Testis (tissue), 2 donors: ENCODE measurements around the gene STX1A.

Source experiments
- CTCF ChIP-seq, 3 experiments: fragments of 450-650 bp in 2 of 3; fragments of 200-600 bp in 1 of 3; sonication (generic) in 1 of 3; IDR thresholded peaks; one replicate each; pipeline ENCODE4 v1.5.1; 2016 to 2019; ENCODE audit warnings: antibody characterized with exemption in 3 of 3, mild to moderate bottlenecking in 2 of 3, moderate library complexity in 1 of 3
- POLR2A ChIP-seq: fragments of 450-650 bp; IDR thresholded peaks from one replicate; pipeline ENCODE4 v1.6.1; 2017; ENCODE audit warnings: antibody characterized with exemption, mild to moderate bottlenecking, moderate library complexity

- TF ChIP-seq CTCF (IDR thresholded peaks at IDR 0.05) (no peak), POLR2A (no peak)
Observed at GRCh38 chr7:73685311-73685710, 34.2 kb downstream of the STX1A start.
